HG02973 (cell line): ENCODE results near the gene NMNAT2.
"Not testable (repeated sequence)": the region's sequence is repeated elsewhere in the genome, so short reads cannot be mapped to it uniquely, and the experiment has no call there.

ENCODE experiments used
- ATAC-seq: cut with Tn5 transposase; IDR thresholded peaks from one replicate; pipeline ENCODE4 v1.9.1; 2021; ENCODE audit warnings: moderate library complexity; ENCODE audit not compliant: unreplicated experiment

The NMNAT2 gene

GRCh38 chr1:183419399-183419798 is 1.2 kb upstream of the NMNAT2 start:
- no peak for ATAC-seq

- ATAC-seq = no peak
These were observed 516 bp upstream of the NMNAT2 start for GRCh38 chr1:183418696-183419095.

- ATAC-seq = no peak
These were observed 1.1 kb downstream of the NMNAT2 start for GRCh38 chr1:183416850-183417771.

GRCh38 chr1:183414365-183414764 is 3.8 kb downstream of the NMNAT2 start:
- no peak for ATAC-seq

GRCh38 chr1:183411091-183411490 is 7.1 kb downstream of the NMNAT2 start:
- no peak for ATAC-seq

- no peak for ATAC-seq
These were observed 10.2 kb downstream of the NMNAT2 start for GRCh38 chr1:183407961-183408360.

- ATAC-seq = no peak
These were observed 10.7 kb downstream of the NMNAT2 start for GRCh38 chr1:183407474-183407873.

GRCh38 chr1:183404476-183404875 is 13.7 kb downstream of the NMNAT2 start:
- ATAC-seq = no peak

GRCh38 chr1:183403498-183403897 is 14.7 kb downstream of the NMNAT2 start:
- ATAC-seq = no peak

- ATAC-seq = not testable (repeated sequence)
These were observed 16.6 kb downstream of the NMNAT2 start for GRCh38 chr1:183401565-183401964.

GRCh38 chr1:183394435-183394834 is 23.7 kb downstream of the NMNAT2 start:
- ATAC-seq = no peak

GRCh38 chr1:183391863-183392262 is 26.3 kb downstream of the NMNAT2 start:
- no peak for ATAC-seq

- ATAC-seq = no peak
These were observed 27.6 kb downstream of the NMNAT2 start for GRCh38 chr1:183390561-183390960.

GRCh38 chr1:183388735-183389134 is 29.4 kb downstream of the NMNAT2 start:
- no peak for ATAC-seq

GRCh38 chr1:183385340-183386144 is 32.6 kb downstream of the NMNAT2 start:
- no peak for ATAC-seq

GRCh38 chr1:183379951-183380350 is 38.2 kb downstream of the NMNAT2 start:
- no peak for ATAC-seq

GRCh38 chr1:183375381-183375780 is 42.8 kb downstream of the NMNAT2 start:
- no peak for ATAC-seq

- no peak for ATAC-seq
These were observed 43.4 kb downstream of the NMNAT2 start for GRCh38 chr1:183374825-183375224.

- no peak for ATAC-seq
These were observed 45.5 kb downstream of the NMNAT2 start for GRCh38 chr1:183372586-183373230.

- ATAC-seq = no peak
These were observed 47.7 kb downstream of the NMNAT2 start for GRCh38 chr1:183370399-183371058.
